ENCODE measurements around the gene IGSF3. TPM values are rescaled to one million over a fixed set of nuclear protein-coding genes. Genes with fewer than 3 reads are reported as not detected.

Gene IGSF3
- total RNA-seq, 1 experiment from 2014 or later: 4.0 TPM

- no peaks in the 10 kb centered on the region for H3K9me3 ChIP-seq (ENCODE audit: low read depth, low read length, poor library complexity, severe bottlenecking)
- H3K4me1 ChIP-seq (ENCODE audit: insufficient read depth, low read length, poor library complexity, severe bottlenecking): peaks cover 13% of the 10 kb centered on the region
- no peaks in the 10 kb centered on the region for H3K27me3 ChIP-seq (replicated peaks; ENCODE audit: insufficient read depth, low read depth, low read length, poor library complexity)
- H3K4me3 ChIP-seq (ENCODE audit: low read depth, low read length, poor library complexity, severe bottlenecking): no peak overlapping the region
- BruUV-seq (replicated peaks): no TSS peak
- no peak overlapping the region for H3K27ac ChIP-seq (ENCODE audit: low read depth, low read length, poor library complexity, severe bottlenecking)
- intact Hi-C loops (cut with micrococcal nuclease; ENCODE audit: unreplicated experiment): no loop called here
- CTCF ChIA-PET: no interaction called here
- no peak for TF ChIP-seq CTCF (conservative IDR thresholded peaks at IDR 0.05; ENCODE audit: low read depth, low read length)
- no peak for TF ChIP-seq EZH2 (IDR thresholded peaks at IDR 0.05; ENCODE audit: borderline replicate concordance, low read depth, low read length, poor library complexity, severe bottlenecking)
- POLR2A ChIA-PET (ENCODE audit: low non-redundant PET): no interaction called here
- DNase-seq (ENCODE audit: low spot score): no peak
- no peaks in the 10 kb centered on the region for H3K36me3 ChIP-seq (ENCODE audit: insufficient read depth, low read length, poor library complexity, severe bottlenecking)
These were observed 45.9 kb upstream of the IGSF3 start for GRCh38 chr1:116713474-116713873.

- Histone ChIP-seq H3K27ac (ENCODE audit: low read depth, low read length, poor library complexity, severe bottlenecking) (no peak overlapping the region), H3K4me1 (ENCODE audit: insufficient read depth, low read length, poor library complexity, severe bottlenecking) (peaks cover 13% of the 10 kb centered on the region), H3K4me3 (ENCODE audit: low read depth, low read length, poor library complexity, severe bottlenecking) (no peak overlapping the region), H3K27me3 (replicated peaks; ENCODE audit: insufficient read depth, low read depth, low read length, poor library complexity) (no peaks in the 10 kb centered on the region), H3K36me3 (ENCODE audit: insufficient read depth, low read length, poor library complexity, severe bottlenecking) (no peaks in the 10 kb centered on the region), H3K9me3 (ENCODE audit: low read depth, low read length, poor library complexity, severe bottlenecking) (no peaks in the 10 kb centered on the region)
- no peak for TF ChIP-seq CTCF (conservative IDR thresholded peaks at IDR 0.05; ENCODE audit: low read depth, low read length)
- no peak for TF ChIP-seq EZH2 (IDR thresholded peaks at IDR 0.05; ENCODE audit: borderline replicate concordance, low read depth, low read length, poor library complexity, severe bottlenecking)
- CTCF ChIA-PET: no interaction called here
- intact Hi-C loops (cut with micrococcal nuclease; ENCODE audit: unreplicated experiment): no loop called here
- DNase-seq (ENCODE audit: low spot score): no peak
- BruUV-seq (replicated peaks): no TSS peak
- POLR2A ChIA-PET (ENCODE audit: low non-redundant PET): no interaction called here
These were observed 45.0 kb upstream of the IGSF3 start for GRCh38 chr1:116712510-116712909.

GRCh38 chr1:116711263-116711840 is 43.8 kb upstream of the IGSF3 start:
- no peak for DNase-seq (ENCODE audit: low spot score)

More at GRCh38 chr1:116711263-116711840, 43.8 kb upstream of the IGSF3 start:
- Histone ChIP-seq H3K36me3 (ENCODE audit: insufficient read depth, low read length, poor library complexity, severe bottlenecking) (no peaks in the 10 kb centered on the region), H3K27ac (ENCODE audit: low read depth, low read length, poor library complexity, severe bottlenecking) (no peak overlapping the region), H3K4me1 (ENCODE audit: insufficient read depth, low read length, poor library complexity, severe bottlenecking) (peaks cover 13% of the 10 kb centered on the region), H3K9me3 (ENCODE audit: low read depth, low read length, poor library complexity, severe bottlenecking) (no peaks in the 10 kb centered on the region), H3K4me3 (ENCODE audit: low read depth, low read length, poor library complexity, severe bottlenecking) (no peak overlapping the region), H3K27me3 (replicated peaks; ENCODE audit: insufficient read depth, low read depth, low read length, poor library complexity) (no peaks in the 10 kb centered on the region)
- TF ChIP-seq EZH2 (IDR thresholded peaks at IDR 0.05; ENCODE audit: borderline replicate concordance, low read depth, low read length, poor library complexity, severe bottlenecking) (no peak), CTCF (conservative IDR thresholded peaks at IDR 0.05; ENCODE audit: low read depth, low read length) (no peak)
- intact Hi-C loops (cut with micrococcal nuclease; ENCODE audit: unreplicated experiment): no loop called here
- BruUV-seq (replicated peaks): no TSS peak
- ChIA-PET POLR2A (ENCODE audit: low non-redundant PET) (no interaction called here), CTCF (no interaction called here)

All from A673 (cell line).